Activated naive CD8-positive, alpha-beta T cell (primary cell): Measurements from ENCODE around the gene ENDOV.

ENCODE experiments used
- H3K27ac Mint-ChIP-seq: one replicate; pipeline ENCODE4 v1.8.0; 2021; ENCODE audit warnings: mixed read lengths
- H3K27me3 Mint-ChIP-seq: one replicate; pipeline ENCODE4 v1.8.0; 2021; ENCODE audit warnings: mixed read lengths
- H3K36me3 Mint-ChIP-seq: one replicate; pipeline ENCODE4 v1.8.0; 2021; ENCODE audit warnings: mixed read lengths
- H3K4me1 Mint-ChIP-seq: one replicate; pipeline ENCODE4 v1.8.0; 2021; ENCODE audit warnings: low read depth, mixed read lengths
- H3K4me3 Mint-ChIP-seq: one replicate; pipeline ENCODE4 v1.8.0; 2021; ENCODE audit warnings: mild to moderate bottlenecking, mixed read lengths
- H3K9me3 Mint-ChIP-seq: one replicate; pipeline ENCODE4 v1.8.0; 2021; ENCODE audit warnings: low read depth, mixed read lengths

The ENDOV gene

GRCh38 chr17:80414803-80415625 lies at the start of gene ENDOV:
ENDOV (plus strand) TSS chr17:80415167; CDS start chr17:80415195, 28 bp downstream.
- Mint-ChIP-seq H3K36me3 (peaks cover 2% of the 10 kb centered on the region), H3K9me3 (no peaks in the 10 kb centered on the region), H3K4me3 (peak within 1 kb of the TSS; percentile 88), H3K27me3 (peaks cover 5% of the 10 kb centered on the region), H3K4me1 (peaks cover 21% of the 10 kb centered on the region), H3K27ac (peak within 1 kb of the TSS; percentile 28)

- H3K27me3 Mint-ChIP-seq, result no peaks in the 10 kb centered on the region
- no peaks in the 10 kb centered on the region for H3K9me3 Mint-ChIP-seq
- no peak overlapping the region for H3K4me3 Mint-ChIP-seq
- H3K27ac Mint-ChIP-seq, result no peak overlapping the region
- H3K36me3 Mint-ChIP-seq, result peaks cover 9% of the 10 kb centered on the region
- H3K4me1 Mint-ChIP-seq, result no peaks in the 10 kb centered on the region
Measured at GRCh38 chr17:80365983-80366382, 49.0 kb upstream of the ENDOV start.

- no peaks in the 10 kb centered on the region for H3K9me3 Mint-ChIP-seq
- H3K27me3 Mint-ChIP-seq, result no peaks in the 10 kb centered on the region
- H3K4me1 Mint-ChIP-seq, result no peaks in the 10 kb centered on the region
- H3K4me3 Mint-ChIP-seq, result no peak overlapping the region
- peaks cover 5% of the 10 kb centered on the region for H3K36me3 Mint-ChIP-seq
- H3K27ac Mint-ChIP-seq, result no peak overlapping the region
Measured at GRCh38 chr17:80367503-80367902, 47.5 kb upstream of the ENDOV start.

GRCh38 chr17:80371196-80371595 lies 43.8 kb upstream of the ENDOV start:
- no peak overlapping the region for H3K4me3 Mint-ChIP-seq
- H3K27me3 Mint-ChIP-seq, result no peaks in the 10 kb centered on the region
- peaks cover 7% of the 10 kb centered on the region for H3K36me3 Mint-ChIP-seq
- no peaks in the 10 kb centered on the region for H3K4me1 Mint-ChIP-seq
- no peak overlapping the region for H3K27ac Mint-ChIP-seq
- no peaks in the 10 kb centered on the region for H3K9me3 Mint-ChIP-seq

- H3K27ac Mint-ChIP-seq, result no peak overlapping the region
- no peaks in the 10 kb centered on the region for H3K9me3 Mint-ChIP-seq
- H3K4me1 Mint-ChIP-seq, result no peaks in the 10 kb centered on the region
- H3K4me3 Mint-ChIP-seq, result no peak overlapping the region
- H3K36me3 Mint-ChIP-seq, result peaks cover 8% of the 10 kb centered on the region
- no peaks in the 10 kb centered on the region for H3K27me3 Mint-ChIP-seq
Measured at GRCh38 chr17:80372456-80372855, 42.5 kb upstream of the ENDOV start.

GRCh38 chr17:80372922-80373570 lies 41.9 kb upstream of the ENDOV start:
- Mint-ChIP-seq H3K36me3 (peaks cover 9% of the 10 kb centered on the region), H3K27me3 (no peaks in the 10 kb centered on the region), H3K4me1 (no peaks in the 10 kb centered on the region), H3K27ac (peak overlapping the region; percentile 28), H3K4me3 (no peak overlapping the region), H3K9me3 (no peaks in the 10 kb centered on the region)

- Mint-ChIP-seq H3K27ac (no peak overlapping the region), H3K4me3 (no peak overlapping the region), H3K27me3 (no peaks in the 10 kb centered on the region), H3K36me3 (peaks cover 8% of the 10 kb centered on the region), H3K9me3 (no peaks in the 10 kb centered on the region), H3K4me1 (no peaks in the 10 kb centered on the region)
Measured at GRCh38 chr17:80374039-80374731, 40.8 kb upstream of the ENDOV start.

GRCh38 chr17:80374732-80375585 lies 40.0 kb upstream of the ENDOV start:
- Mint-ChIP-seq H3K36me3 (peaks cover 8% of the 10 kb centered on the region), H3K27ac (no peak overlapping the region), H3K9me3 (no peaks in the 10 kb centered on the region), H3K27me3 (no peaks in the 10 kb centered on the region), H3K4me3 (no peak overlapping the region), H3K4me1 (no peaks in the 10 kb centered on the region)

GRCh38 chr17:80376531-80376930 lies 38.4 kb upstream of the ENDOV start:
- H3K9me3 Mint-ChIP-seq, result no peaks in the 10 kb centered on the region
- H3K4me1 Mint-ChIP-seq, result no peaks in the 10 kb centered on the region
- H3K4me3 Mint-ChIP-seq, result no peak overlapping the region
- H3K27ac Mint-ChIP-seq, result peak overlapping the region; percentile 54
- no peaks in the 10 kb centered on the region for H3K27me3 Mint-ChIP-seq
- H3K36me3 Mint-ChIP-seq, result peaks cover 8% of the 10 kb centered on the region

GRCh38 chr17:80377798-80378197 lies 37.2 kb upstream of the ENDOV start:
- no peaks in the 10 kb centered on the region for H3K4me1 Mint-ChIP-seq

GRCh38 chr17:80379348-80379747 lies 35.6 kb upstream of the ENDOV start:
- H3K27ac Mint-ChIP-seq, result no peak overlapping the region
- peaks cover 8% of the 10 kb centered on the region for H3K36me3 Mint-ChIP-seq
- H3K4me1 Mint-ChIP-seq, result peaks cover 5% of the 10 kb centered on the region
- no peaks in the 10 kb centered on the region for H3K27me3 Mint-ChIP-seq
- no peaks in the 10 kb centered on the region for H3K9me3 Mint-ChIP-seq
- H3K4me3 Mint-ChIP-seq, result no peak overlapping the region

More at GRCh38 chr17:80377798-80378197, 37.2 kb upstream of the ENDOV start:
- no peaks in the 10 kb centered on the region for H3K9me3 Mint-ChIP-seq
- H3K36me3 Mint-ChIP-seq, result peaks cover 8% of the 10 kb centered on the region
- H3K27ac Mint-ChIP-seq, result peak overlapping the region; percentile 55
- no peaks in the 10 kb centered on the region for H3K27me3 Mint-ChIP-seq
- H3K4me3 Mint-ChIP-seq, result no peak overlapping the region

GRCh38 chr17:80380068-80380467 lies 34.9 kb upstream of the ENDOV start:
- Mint-ChIP-seq H3K36me3 (peaks cover 3% of the 10 kb centered on the region), H3K27me3 (no peaks in the 10 kb centered on the region), H3K4me1 (peaks cover 5% of the 10 kb centered on the region), H3K27ac (no peak overlapping the region), H3K9me3 (no peaks in the 10 kb centered on the region), H3K4me3 (no peak overlapping the region)

- Mint-ChIP-seq H3K9me3 (no peaks in the 10 kb centered on the region), H3K27ac (no peak overlapping the region), H3K4me3 (no peak overlapping the region), H3K36me3 (peaks cover 3% of the 10 kb centered on the region), H3K27me3 (no peaks in the 10 kb centered on the region), H3K4me1 (peaks cover 5% of the 10 kb centered on the region)
Measured at GRCh38 chr17:80380555-80381002, 34.4 kb upstream of the ENDOV start.

GRCh38 chr17:80381416-80381923 lies 33.5 kb upstream of the ENDOV start:
- H3K9me3 Mint-ChIP-seq, result no peaks in the 10 kb centered on the region
- H3K27ac Mint-ChIP-seq, result peak overlapping the region; percentile 34
- no peak overlapping the region for H3K4me3 Mint-ChIP-seq
- no peaks in the 10 kb centered on the region for H3K27me3 Mint-ChIP-seq
- H3K4me1 Mint-ChIP-seq, result peaks cover 5% of the 10 kb centered on the region
- H3K36me3 Mint-ChIP-seq, result peaks cover 3% of the 10 kb centered on the region
